HepG2 (cell line): Measurements from ENCODE around the gene RASD1. TPM values are rescaled to one million over a fixed set of nuclear protein-coding genes. Genes with fewer than 3 reads are reported as not detected.

ENCODE experiments used
- ATAC-seq: fragments of 200-7000 bp; cut with Tn5 transposase; 3 replicates; pipeline ENCODE4 v1.9.1; 2020; ENCODE audit warnings: mild to moderate bottlenecking, moderate library complexity
- BruUV-seq: library from RNA; stranded (reverse); fragments of 400-500 nt; replicated peaks from 2 replicates; lab custom pipeline; 2021; lab: Mats Ljungman, UMichigan
- CTCF ChIA-PET: fragments of 300-600 bp; formaldehyde crosslinking; extraction: SDS; loops from one replicate; lab custom pipeline; 2021; ENCODE audit warnings: low total read pairs, inconsistent platforms, low intra/inter-chr PET ratio; lab: Yijun Ruan, JAX
- POLR2A ChIA-PET: fragments of 350-600 bp; sonication (Branson Sonifier 250); formaldehyde crosslinking; loops from one replicate; lab custom pipeline; 2020; ENCODE audit warnings: antibody characterized with exemption, inconsistent platforms; lab: Yijun Ruan, JAX
- DNase-seq: peaks from one replicate; pipeline ENCODE4 v3.0.0-alpha.2; 2015; ENCODE audit warnings: low spot score
- FAIRE-seq: peaks from 3 replicates; lab custom pipeline; 2011; peaks lifted over from hg19 to GRCh38; lab: Jason Lieb, UNC
- H2AFZ ChIP-seq: one replicate; pipeline ENCODE4 v1.6.1; 2011; ENCODE audit warnings: low read length, inconsistent platforms
- H3K27ac ChIP-seq: fragments of 300-600 bp; 3 replicates; pipeline ENCODE4 v1.8.0; 2011; ENCODE audit warnings: mixed run types, mild to moderate bottlenecking, mixed read lengths, low read length, inconsistent platforms; ENCODE audit not compliant: insufficient read depth; ENCODE audit errors: extremely low read length
- H3K27me3 ChIP-seq, 2 experiments: fragments of 200-600 bp in 1 of 2; 2 replicates in 1 of 2; 3 replicates in 1 of 2; pipeline versions ENCODE4 v1.6.0 to v1.8.0; 2011; ENCODE audit warnings: low read length in 2 of 2, mild to moderate bottlenecking in 2 of 2, moderate library complexity in 2 of 2, inconsistent platforms in 1 of 2; ENCODE audit not compliant: insufficient read depth in 2 of 2, control insufficient read depth in 1 of 2
- H3K36me3 ChIP-seq, 2 experiments: fragments of 200-600 bp in 1 of 2; replicated peaks in 1 of 2; 2 replicates in 1 of 2; 3 replicates in 1 of 2; pipeline versions ENCODE4 v1.5.1 to v1.8.0; 2011; ENCODE audit warnings: low read length in 2 of 2, inconsistent platforms in 1 of 2; ENCODE audit not compliant: insufficient read depth in 2 of 2, control insufficient read depth in 1 of 2
- H3K4me1 ChIP-seq: 2 replicates; pipeline ENCODE4 v1.5.1; 2012; ENCODE audit warnings: low read length, inconsistent platforms; ENCODE audit not compliant: insufficient read depth
- H3K4me2 ChIP-seq: 2 replicates; pipeline ENCODE4 v1.6.0; 2011; ENCODE audit warnings: low read depth, low read length, inconsistent platforms
- H3K4me3 ChIP-seq, 3 experiments: fragments of 200-600 bp in 1 of 3; sonication (generic), shearing (Covaris generic) in 1 of 3; replicated peaks in 1 of 3; 2 replicates each; pipeline ENCODE4 v1.5.1; 2011 to 2016; ENCODE audit warnings: low read length in 3 of 3, inconsistent platforms in 2 of 3, low read depth in 2 of 3, mild to moderate bottlenecking in 2 of 3, control low read depth in 1 of 3, mixed read lengths in 1 of 3; ENCODE audit not compliant: insufficient read depth in 1 of 3
- H3K79me2 ChIP-seq: one replicate; pipeline ENCODE4 v1.6.1; 2011; ENCODE audit warnings: low read length, inconsistent platforms; ENCODE audit not compliant: insufficient read depth
- H3K9ac ChIP-seq: 2 replicates; pipeline ENCODE4 v1.6.0; 2011; ENCODE audit warnings: mild to moderate bottlenecking, low read depth, low read length, inconsistent platforms; ENCODE audit not compliant: insufficient read depth
- H3K9me3 ChIP-seq: 2 replicates; pipeline ENCODE4 v1.5.1; 2012; ENCODE audit warnings: mild to moderate bottlenecking, low read length
- H4K20me1 ChIP-seq: 2 replicates; pipeline ENCODE4 v1.6.0; 2011; ENCODE audit warnings: inconsistent platforms, mild to moderate bottlenecking, low read length, moderate library complexity; ENCODE audit not compliant: insufficient read depth
- FOSL2 ChIP-seq: sonication (generic); formaldehyde crosslinking; IDR thresholded peaks from 2 replicates; pipeline ENCODE4 v1.4.0; 2020; ENCODE audit warnings: missing genetic modification reagents
- HCFC1 ChIP-seq: fragments of 150-350 bp; IDR thresholded peaks from 2 replicates; pipeline ENCODE4 v1.6.1; 2014; ENCODE audit warnings: low read depth, low read length
- HOXA5 ChIP-seq: sonication (generic); formaldehyde crosslinking; IDR thresholded peaks from 2 replicates; pipeline ENCODE4 v1.4.0; 2020; ENCODE audit warnings: missing genetic modification reagents
- MTA1 ChIP-seq: sonication (generic); formaldehyde crosslinking; IDR thresholded peaks from 2 replicates; pipeline ENCODE4 v1.4.0; 2020; ENCODE audit warnings: missing genetic modification reagents, mild to moderate bottlenecking, borderline replicate concordance
- ZNF687 ChIP-seq: sonication (generic); formaldehyde crosslinking; IDR thresholded peaks from 2 replicates; pipeline ENCODE4 v1.5.1; 2020; ENCODE audit warnings: mild to moderate bottlenecking, missing genetic modification reagents, moderate library complexity
- ZNF788 ChIP-seq: sonication (generic); formaldehyde crosslinking; IDR thresholded peaks from 2 replicates; pipeline ENCODE4 v1.5.0; 2020; ENCODE audit warnings: mild to moderate bottlenecking, missing genetic modification reagents, borderline replicate concordance
- WGBS: methylation state at CpG from one replicate; pipeline ENCODE4 v1.1.6; 2017; ENCODE audit warnings: low lambda C conversion rate; 5-methylcytosine and 5-hydroxymethylcytosine counted together
- in situ Hi-C: cut with HindIII; loops from 2 replicates; pipeline ENCODE4 v1.10.0; 2017; ENCODE audit warnings: low pct_unique_long_range_greater_than_20kb; ENCODE audit not compliant: extremely low pct_ligation_motif_present
- intact Hi-C: fragments of 100-400 bp; cut with micrococcal nuclease; formaldehyde crosslinking; loops from one replicate; pipeline ENCODE4 v1.10.0; 2022; ENCODE audit not compliant: unreplicated experiment
- polyA plus RNA-seq, 8 experiments: library from polyadenylated mRNA; depleted of rRNA in 3 of 8; stranded (reverse) in 7 of 8; unstranded in 1 of 8; fragments of >200 nt; fragmentation: Illumina TruSeq in 4 of 8; extraction: Trizol in 4 of 8; gene quantifications; 2 replicates each; pipeline versions ENCODE4 v1.2.1 to v1.2.3, GENCODE V29; 2011 to 2016; ENCODE audit warnings: low read depth in 4 of 8, missing spikeins in 1 of 8, mixed read lengths in 1 of 8; ENCODE audit not compliant: insufficient read depth in 1 of 8
- total RNA-seq, 5 experiments: library from RNA; depleted of rRNA; stranded (reverse); fragments of >200 nt; fragmentation: Illumina TruSeq; extraction: Trizol; gene quantifications; 2 replicates each; pipeline ENCODE4 v1.2.3, GENCODE V29; 2016; ENCODE audit warnings: low read depth in 1 of 5

Gene RASD1
- total and polyA plus RNA-seq, 2 of the 13 experiments (the other 11 are each of a cell fraction or from before 2014, with no cell fraction given): 1.6 to 4.2 TPM

DNA sequence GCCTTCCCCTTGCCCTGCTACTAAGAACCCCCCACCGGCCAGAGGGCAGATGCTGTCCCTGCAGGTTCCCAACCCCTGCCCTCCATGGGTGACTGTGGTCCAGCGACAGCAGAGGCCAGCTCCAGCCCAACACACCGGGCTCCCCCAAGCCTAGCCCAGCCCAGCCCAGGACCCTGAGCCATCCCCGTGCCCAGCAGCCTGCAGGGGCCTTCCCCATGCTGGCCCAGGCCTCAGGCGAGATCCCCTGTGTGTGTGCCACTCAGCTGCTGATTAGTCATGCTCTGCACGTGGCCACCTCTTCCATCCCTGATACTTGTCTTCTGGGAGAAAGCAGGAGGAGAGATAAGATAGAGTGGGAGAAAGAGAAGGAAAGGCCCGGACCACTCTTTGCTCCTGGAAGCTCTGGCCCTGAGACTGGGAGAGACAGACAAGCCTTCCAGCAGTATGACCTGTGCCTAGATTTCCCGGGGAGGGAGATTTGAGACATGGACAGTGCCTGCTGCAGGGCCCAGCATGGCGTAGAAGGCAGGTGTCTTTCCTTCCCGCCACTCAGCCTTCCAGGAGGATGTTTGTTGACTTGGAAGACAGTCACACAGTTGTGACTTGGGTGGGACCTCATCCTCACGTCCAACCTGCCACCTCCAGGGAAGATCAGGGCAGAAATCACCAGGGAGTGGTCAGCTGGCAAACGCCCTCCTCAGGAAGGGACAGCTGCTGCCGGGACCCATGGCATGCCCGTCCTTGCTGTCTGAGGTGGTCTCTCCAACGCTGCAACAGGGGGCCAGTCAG, 41.3 kb upstream of the RASD1 start (continued):
- TF ChIP-seq ZNF687 (peak; percentile 51), FOSL2 (CRISPR knock-in tag) (peak; percentile 60), HOXA5 (CRISPR knock-in tag) (no peak)

- Histone ChIP-seq H3K9ac (no peak overlapping the region), H3K36me3 (no peaks in the 10 kb centered on the region), H3K27ac (no peak overlapping the region), H3K79me2 (no peaks in the 10 kb centered on the region), H3K4me1 (peaks cover 75% of the 10 kb centered on the region), H3K9me3 (no peaks in the 10 kb centered on the region)
- WGBS: 94% methylated on average over 6 of the region's 15 CpGs
- POLR2A ChIA-PET: interaction anchor here (1.0 to 1.5 kb wide), 2 partner anchors 35 to 41 kb away, joined by 3 read pairs; partner anchors contain the start of gene RASD1
- no TSS peak for BruUV-seq
- no peak for FAIRE-seq
- CTCF ChIA-PET: no interaction called here
- TF ChIP-seq MTA1 (peak; percentile 37; the same call in 1 of the 2 replicates), ZNF788 (CRISPR knock-in tag) (0 out of 2 replicates have a peak, but pooled peaks have one; percentile 3), HCFC1 (no peak)
- TF ChIP-seq, all 625 proteins: peak for 2
- DNase-seq (no peak), ATAC-seq (no peak)
- Histone ChIP-seq H3K27me3 (no peaks in the 10 kb centered on the region), H3K4me3 (no peak overlapping the region), H3K4me2 (no peak overlapping the region), H4K20me1 (peaks cover 4% of the 10 kb centered on the region; the same call in 1 of the 2 replicates), H2AFZ (no peak overlapping the region)
- intact Hi-C loops: loop anchor here (5.0 kb wide), 1 partner anchor 36 kb away; no protein-coding TSS in a partner anchor
- in situ Hi-C loops: no loop called here
Measured at GRCh38 chr17:17536702-17537101, 40.5 kb upstream of the RASD1 start.
